ENCODE measurements around the gene USP44. TPM values are rescaled to one million over a fixed set of nuclear protein-coding genes. Genes with fewer than 3 reads are reported as not detected.

The USP44 gene
- total RNA-seq, 2 donors from 2014 or later, result 17.5 to 30.8 TPM

DNA sequence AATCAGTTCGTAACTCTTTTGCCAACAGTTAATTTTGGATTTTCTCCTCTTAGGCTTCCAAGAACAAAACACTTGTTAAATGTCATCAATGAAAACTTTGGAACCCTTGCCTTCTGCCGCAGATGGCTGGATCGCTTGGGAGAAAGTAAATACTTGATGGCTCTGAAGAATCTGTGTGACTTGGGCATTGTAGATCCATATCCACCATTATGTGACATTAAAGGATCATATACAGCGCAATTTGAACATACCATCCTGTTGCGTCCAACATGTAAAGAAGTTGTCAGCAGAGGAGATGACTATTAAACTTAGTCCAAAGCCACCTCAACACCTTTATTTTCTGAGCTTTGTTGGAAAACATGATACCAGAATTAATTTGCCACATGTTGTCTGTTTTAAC is 37.7 kb downstream of the USP44 start:
- Mint-ChIP-seq H3K4me3 (no peak overlapping the region), H3K27me3 (ENCODE audit: insufficient read depth) (no peaks in the 10 kb centered on the region), H3K4me1 (peaks cover 24% of the 10 kb centered on the region), H3K27ac (no peak overlapping the region), H3K36me3 (ENCODE audit: low read depth) (peaks cover 66% of the 10 kb centered on the region), H3K9me3 (no peaks in the 10 kb centered on the region)
- Histone ChIP-seq H3K9me3 (ENCODE audit: control insufficient read depth, low read length) (no peaks in the 10 kb centered on the region), H3K36me3 (ENCODE audit: control insufficient read depth, insufficient read depth, low read length) (peaks cover 70% of the 10 kb centered on the region), H3K27ac (ENCODE audit: low read depth, low read length) (no peak overlapping the region), H3K9ac (ENCODE audit: extremely low read depth, low read length, poor library complexity, severe bottlenecking) (no peak overlapping the region), H3K27me3 (ENCODE audit: control insufficient read depth, insufficient read depth, low read length, poor library complexity, severe bottlenecking) (no peaks in the 10 kb centered on the region), H3K4me3 (ENCODE audit: low read length) (no peak overlapping the region), H3K4me1 (ENCODE audit: control insufficient read depth, insufficient read depth, low read length) (no peaks in the 10 kb centered on the region)
- DNase-seq, result no peak
- TF ChIP-seq, protein P1, sequence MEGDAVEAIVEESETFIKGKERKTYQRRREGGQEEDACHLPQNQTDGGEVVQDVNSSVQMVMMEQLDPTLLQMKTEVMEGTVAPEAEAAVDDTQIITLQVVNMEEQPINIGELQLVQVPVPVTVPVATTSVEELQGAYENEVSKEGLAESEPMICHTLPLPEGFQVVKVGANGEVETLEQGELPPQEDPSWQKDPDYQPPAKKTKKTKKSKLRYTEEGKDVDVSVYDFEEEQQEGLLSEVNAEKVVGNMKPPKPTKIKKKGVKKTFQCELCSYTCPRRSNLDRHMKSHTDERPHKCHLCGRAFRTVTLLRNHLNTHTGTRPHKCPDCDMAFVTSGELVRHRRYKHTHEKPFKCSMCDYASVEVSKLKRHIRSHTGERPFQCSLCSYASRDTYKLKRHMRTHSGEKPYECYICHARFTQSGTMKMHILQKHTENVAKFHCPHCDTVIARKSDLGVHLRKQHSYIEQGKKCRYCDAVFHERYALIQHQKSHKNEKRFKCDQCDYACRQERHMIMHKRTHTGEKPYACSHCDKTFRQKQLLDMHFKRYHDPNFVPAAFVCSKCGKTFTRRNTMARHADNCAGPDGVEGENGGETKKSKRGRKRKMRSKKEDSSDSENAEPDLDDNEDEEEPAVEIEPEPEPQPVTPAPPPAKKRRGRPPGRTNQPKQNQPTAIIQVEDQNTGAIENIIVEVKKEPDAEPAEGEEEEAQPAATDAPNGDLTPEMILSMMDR (conservative IDR thresholded peaks at IDR 0.05), result no peak
- WGBS, 2 experiments (ENCODE audit: insufficient coverage in 1 of 2, insufficient read length in 1 of 2), result 90 to 93% methylated on average over 5 of the region's 5 CpGs

DNA sequence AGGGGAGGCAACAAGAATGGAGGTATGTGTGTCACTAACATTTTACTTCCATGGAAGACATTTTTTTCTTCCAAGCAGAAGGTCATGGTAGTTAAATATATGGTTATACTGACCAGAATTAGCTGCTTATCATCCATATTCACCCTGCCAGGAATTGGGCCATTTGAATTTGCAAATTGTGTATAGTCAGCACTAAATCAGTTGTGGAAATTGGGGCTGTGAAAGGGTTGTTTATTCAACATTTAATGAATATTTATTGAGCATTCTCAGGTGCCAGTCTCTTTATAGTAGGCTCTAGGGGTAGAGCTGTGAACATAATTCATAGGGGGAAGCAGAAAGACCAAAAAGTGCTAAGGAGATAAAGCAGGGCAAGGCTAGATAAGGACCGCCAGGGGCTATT is 39.3 kb downstream of the USP44 start:
- Histone ChIP-seq H3K27me3 (ENCODE audit: control insufficient read depth, insufficient read depth, low read length, poor library complexity, severe bottlenecking) (no peaks in the 10 kb centered on the region), H3K4me1 (ENCODE audit: control insufficient read depth, insufficient read depth, low read length) (no peaks in the 10 kb centered on the region), H3K9me3 (ENCODE audit: control insufficient read depth, low read length) (no peaks in the 10 kb centered on the region), H3K27ac (ENCODE audit: low read depth, low read length) (no peak overlapping the region), H3K36me3 (ENCODE audit: control insufficient read depth, insufficient read depth, low read length) (peaks cover 84% of the 10 kb centered on the region), H3K4me3 (ENCODE audit: low read length) (no peak overlapping the region), H3K9ac (ENCODE audit: extremely low read depth, low read length, poor library complexity, severe bottlenecking) (no peak overlapping the region)
- Mint-ChIP-seq H3K9me3 (no peaks in the 10 kb centered on the region), H3K36me3 (ENCODE audit: low read depth) (peaks cover 72% of the 10 kb centered on the region), H3K4me1 (peaks cover 18% of the 10 kb centered on the region), H3K27ac (no peak overlapping the region), H3K27me3 (ENCODE audit: insufficient read depth) (no peaks in the 10 kb centered on the region), H3K4me3 (no peak overlapping the region)
- DNase-seq, result no peak
- 59 to 83% methylated on average over 1 of the region's 1 CpG for WGBS, 2 experiments (ENCODE audit: insufficient coverage in 1 of 2, insufficient read length in 1 of 2)
- TF ChIP-seq, protein P1 (conservative IDR thresholded peaks at IDR 0.05), result no peak

DNA sequence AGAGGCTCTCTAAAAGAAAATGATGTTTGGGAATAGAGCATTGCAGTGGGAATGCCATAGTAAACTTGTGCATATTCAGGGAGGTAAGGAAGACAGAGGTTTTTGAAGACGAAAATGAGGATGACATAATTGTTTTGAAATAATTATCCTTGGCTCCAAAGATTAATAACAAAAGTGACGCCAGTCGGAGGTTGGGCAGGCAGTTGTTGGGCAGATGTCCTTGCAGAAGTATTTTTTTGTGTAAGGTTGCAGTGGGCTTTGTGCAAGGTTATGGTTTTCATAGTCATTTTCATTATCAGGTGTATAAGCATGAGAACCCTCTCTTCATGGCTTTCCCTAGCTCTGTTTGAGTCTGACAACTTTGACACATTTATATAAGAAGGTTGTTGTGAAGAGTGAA is 42.0 kb downstream of the USP44 start:
- Histone ChIP-seq H3K36me3 (ENCODE audit: control insufficient read depth, insufficient read depth, low read length) (peaks cover 96% of the 10 kb centered on the region), H3K9me3 (ENCODE audit: control insufficient read depth, low read length) (no peaks in the 10 kb centered on the region), H3K9ac (ENCODE audit: extremely low read depth, low read length, poor library complexity, severe bottlenecking) (no peak overlapping the region), H3K4me1 (ENCODE audit: control insufficient read depth, insufficient read depth, low read length) (no peaks in the 10 kb centered on the region), H3K27me3 (ENCODE audit: control insufficient read depth, insufficient read depth, low read length, poor library complexity, severe bottlenecking) (no peaks in the 10 kb centered on the region), H3K4me3 (ENCODE audit: low read length) (no peak overlapping the region), H3K27ac (ENCODE audit: low read depth, low read length) (no peak overlapping the region)
- H3K9me3 Mint-ChIP-seq, result no peaks in the 10 kb centered on the region
- DNase-seq, result no peak
- peaks cover 5% of the 10 kb centered on the region for H3K4me1 Mint-ChIP-seq
- H3K4me3 Mint-ChIP-seq, result no peak overlapping the region
- WGBS, 2 experiments (ENCODE audit: insufficient coverage in 1 of 2, insufficient read length in 1 of 2), result 96 to 97% methylated on average over 3 of the region's 3 CpGs
- TF ChIP-seq, protein P1 (conservative IDR thresholded peaks at IDR 0.05), result no peak
- no peaks in the 10 kb centered on the region for H3K27me3 Mint-ChIP-seq (ENCODE audit: insufficient read depth)
- no peak overlapping the region for H3K27ac Mint-ChIP-seq
- H3K36me3 Mint-ChIP-seq (ENCODE audit: low read depth), result peaks cover 77% of the 10 kb centered on the region
